DOHH2 (cell line): Measurements from ENCODE around the gene COL18A1.

ENCODE experiments used
- H3F3A ChIP-seq: fragments of 200-600 bp; sonication (generic), shearing (Covaris generic); 2 replicates; pipeline ENCODE4 v1.6.0; 2016; ENCODE audit warnings: antibody characterized with exemption, mild to moderate bottlenecking; ENCODE audit not compliant: control insufficient read depth, insufficient read depth
- H3K27ac ChIP-seq: fragments of 200-600 bp; sonication (generic); 2 replicates; pipeline ENCODE4 v1.5.1; 2014; ENCODE audit warnings: low read depth, mild to moderate bottlenecking, low read length, moderate library complexity
- H3K27me3 ChIP-seq: fragments of 200-600 bp; sonication (generic); 2 replicates; pipeline ENCODE4 v1.6.1; 2014; ENCODE audit warnings: mild to moderate bottlenecking, low read length, mixed read lengths; ENCODE audit not compliant: control insufficient read depth
- H3K36me3 ChIP-seq: fragments of 200-600 bp; sonication (generic); 2 replicates; pipeline ENCODE4 v1.6.1; 2014; ENCODE audit warnings: mild to moderate bottlenecking, low read length, moderate library complexity, mixed read lengths; ENCODE audit not compliant: control insufficient read depth
- H3K4me1 ChIP-seq: fragments of 200-600 bp; sonication (generic); 2 replicates; pipeline ENCODE4 v1.6.1; 2014; ENCODE audit warnings: mild to moderate bottlenecking, low read length, mixed read lengths; ENCODE audit not compliant: control insufficient read depth
- H3K4me2 ChIP-seq: fragments of 200-600 bp; sonication (generic); 2 replicates; pipeline ENCODE4 v1.6.0; 2014; ENCODE audit warnings: mild to moderate bottlenecking, low read length, moderate library complexity
- H3K4me3 ChIP-seq: fragments of 200-600 bp; sonication (generic); 2 replicates; pipeline ENCODE4 v1.5.1; 2014; ENCODE audit warnings: mild to moderate bottlenecking, low read length, mixed read lengths
- H3K79me2 ChIP-seq: fragments of 200-600 bp; sonication (generic); 2 replicates; pipeline ENCODE4 v1.6.1; 2014; ENCODE audit warnings: mild to moderate bottlenecking, low read length, mixed read lengths; ENCODE audit not compliant: control insufficient read depth
- H3K9me2 ChIP-seq: fragments of 200-600 bp; sonication (generic); replicated peaks from 2 replicates; pipeline ENCODE4 v1.6.1; 2014; ENCODE audit warnings: mild to moderate bottlenecking, low read length, mixed read lengths; ENCODE audit not compliant: control insufficient read depth
- H3K9me3 ChIP-seq: fragments of 200-600 bp; sonication (generic); 2 replicates; pipeline ENCODE4 v1.6.1; 2014; ENCODE audit warnings: antibody characterized with exemption, low read length, mixed read lengths; ENCODE audit not compliant: control insufficient read depth, insufficient read depth
- H4K20me1 ChIP-seq: fragments of 200-600 bp; sonication (generic); 2 replicates; pipeline ENCODE4 v1.6.0; 2014; ENCODE audit warnings: low read depth, mild to moderate bottlenecking, antibody characterized with exemption, low read length, moderate library complexity; ENCODE audit not compliant: control insufficient read depth, insufficient read depth
- EZH2phosphoT487 ChIP-seq: fragments of 200-600 bp; sonication (generic); IDR thresholded peaks from 2 replicates; pipeline ENCODE4 v1.6.1; 2017; ENCODE audit warnings: borderline replicate concordance, mild to moderate bottlenecking, antibody characterized with exemption, low read length, moderate library complexity, mixed read lengths
- TF ChIP-seq, protein P1 (sequence below): fragments of 200-600 bp; sonication (generic); IDR thresholded peaks from one replicate; pipeline ENCODE4 v1.5.1; 2014; ENCODE audit warnings: antibody characterized with exemption, mild to moderate bottlenecking, low read depth, low read length; ENCODE audit not compliant: poor library complexity, severe bottlenecking

COL18A1 gene

DNA sequence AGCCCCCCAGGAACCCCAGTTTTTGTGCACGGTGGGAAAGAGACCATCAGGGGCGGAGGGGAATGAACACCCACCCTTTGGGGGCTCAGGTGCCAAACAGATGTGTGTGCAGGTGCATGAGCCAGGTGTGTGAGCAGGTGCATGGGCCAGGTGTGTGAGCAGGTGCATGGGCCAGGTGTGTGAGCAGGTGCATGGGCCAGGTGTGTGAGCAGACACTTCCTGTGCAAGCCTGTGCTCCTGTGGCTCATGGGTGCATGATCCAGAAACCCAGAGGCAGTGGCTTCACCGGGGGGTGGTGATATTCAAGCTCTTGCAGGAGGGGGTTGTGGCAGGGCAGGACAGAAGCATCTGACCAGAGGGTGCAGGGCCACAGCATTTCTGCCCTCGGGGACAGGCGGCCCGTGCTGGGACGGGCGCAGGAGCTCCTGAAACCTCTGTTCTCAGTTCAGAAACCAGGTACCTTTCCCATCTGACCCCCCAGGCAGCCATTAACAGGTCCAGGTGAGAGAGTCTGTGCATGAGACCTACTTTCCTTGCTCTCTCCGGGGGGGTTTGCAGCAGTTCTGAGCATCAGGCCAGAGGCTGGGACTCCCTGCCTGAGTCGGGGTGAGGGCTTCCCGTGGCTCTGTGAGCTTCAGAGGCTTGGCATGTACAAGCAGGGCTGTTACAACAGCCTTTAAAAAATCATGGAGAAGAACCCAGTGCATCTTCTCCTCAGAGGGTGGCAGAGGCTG, 29.1 kb downstream of the COL18A1 start:
- no peaks in the 10 kb centered on the region for H3K27me3 ChIP-seq
- no peak overlapping the region for H3K4me2 ChIP-seq
- no peaks in the 10 kb centered on the region for H3K4me1 ChIP-seq
- H3K27ac ChIP-seq: no peak overlapping the region
- no peaks in the 10 kb centered on the region for H3K36me3 ChIP-seq
- no peak for TF ChIP-seq EZH2phosphoT487
- TF ChIP-seq, protein P1, sequence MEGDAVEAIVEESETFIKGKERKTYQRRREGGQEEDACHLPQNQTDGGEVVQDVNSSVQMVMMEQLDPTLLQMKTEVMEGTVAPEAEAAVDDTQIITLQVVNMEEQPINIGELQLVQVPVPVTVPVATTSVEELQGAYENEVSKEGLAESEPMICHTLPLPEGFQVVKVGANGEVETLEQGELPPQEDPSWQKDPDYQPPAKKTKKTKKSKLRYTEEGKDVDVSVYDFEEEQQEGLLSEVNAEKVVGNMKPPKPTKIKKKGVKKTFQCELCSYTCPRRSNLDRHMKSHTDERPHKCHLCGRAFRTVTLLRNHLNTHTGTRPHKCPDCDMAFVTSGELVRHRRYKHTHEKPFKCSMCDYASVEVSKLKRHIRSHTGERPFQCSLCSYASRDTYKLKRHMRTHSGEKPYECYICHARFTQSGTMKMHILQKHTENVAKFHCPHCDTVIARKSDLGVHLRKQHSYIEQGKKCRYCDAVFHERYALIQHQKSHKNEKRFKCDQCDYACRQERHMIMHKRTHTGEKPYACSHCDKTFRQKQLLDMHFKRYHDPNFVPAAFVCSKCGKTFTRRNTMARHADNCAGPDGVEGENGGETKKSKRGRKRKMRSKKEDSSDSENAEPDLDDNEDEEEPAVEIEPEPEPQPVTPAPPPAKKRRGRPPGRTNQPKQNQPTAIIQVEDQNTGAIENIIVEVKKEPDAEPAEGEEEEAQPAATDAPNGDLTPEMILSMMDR: no peak
- no peak overlapping the region for H3K4me3 ChIP-seq
- H3K9me2 ChIP-seq: no peaks in the 10 kb centered on the region
- H3K79me2 ChIP-seq: no peaks in the 10 kb centered on the region
- no peaks in the 10 kb centered on the region for H3F3A ChIP-seq
- peaks cover 7% of the 10 kb centered on the region; the same call in 1 of the 2 replicates for H3K9me3 ChIP-seq
- no peaks in the 10 kb centered on the region for H4K20me1 ChIP-seq

DNA sequence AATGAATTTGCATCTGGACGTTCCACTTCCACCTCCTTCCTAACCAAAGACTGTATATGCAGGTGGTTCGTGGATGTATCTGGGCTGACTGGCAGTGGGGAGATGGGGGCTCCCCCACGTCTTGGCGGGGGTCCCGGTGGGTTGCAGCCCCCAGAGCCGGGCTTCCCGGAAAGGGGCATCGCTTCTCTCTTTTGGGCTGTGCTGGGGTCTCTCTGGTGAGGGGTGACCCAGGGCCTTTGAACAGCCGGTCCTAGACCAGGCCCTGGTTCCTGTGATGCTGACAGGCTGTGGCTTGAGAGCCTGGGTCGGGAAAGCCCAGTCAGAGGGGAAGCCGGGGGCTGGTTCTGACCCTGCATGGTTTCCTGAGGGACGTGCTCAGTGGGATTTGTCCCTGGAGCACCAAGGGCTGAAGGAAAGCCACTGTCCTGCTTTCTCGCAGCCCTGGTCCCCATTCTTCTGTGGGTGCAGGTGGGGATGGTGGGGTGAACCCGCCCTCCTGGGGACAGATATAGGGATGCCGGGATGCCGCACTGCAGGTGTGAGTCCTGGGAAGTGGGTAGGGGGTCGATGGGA, 29.8 kb downstream of the COL18A1 start:
- H3K9me3 ChIP-seq: peaks cover 7% of the 10 kb centered on the region; the same call in 1 of the 2 replicates

GRCh38 chr21:45435405-45435981, 30.5 kb downstream of the COL18A1 start:
- Histone ChIP-seq H4K20me1 (no peaks in the 10 kb centered on the region), H3K9me3 (peaks cover 7% of the 10 kb centered on the region; the same call in 1 of the 2 replicates), H3K4me2 (no peak overlapping the region), H3K36me3 (no peaks in the 10 kb centered on the region), H3K27me3 (no peaks in the 10 kb centered on the region), H3K4me3 (no peak overlapping the region), H3K9me2 (no peaks in the 10 kb centered on the region), H3K4me1 (no peaks in the 10 kb centered on the region), H3K79me2 (no peaks in the 10 kb centered on the region), H3K27ac (no peak overlapping the region), H3F3A (no peaks in the 10 kb centered on the region)
- TF ChIP-seq EZH2phosphoT487: no peak
- TF ChIP-seq, protein P1: no peak

More for the DNA sequence above, 29.8 kb downstream of the COL18A1 start:
- Histone ChIP-seq H3K4me3 (no peak overlapping the region), H3K9me2 (no peaks in the 10 kb centered on the region), H3K27ac (no peak overlapping the region), H3F3A (no peaks in the 10 kb centered on the region), H3K4me2 (no peak overlapping the region), H3K27me3 (no peaks in the 10 kb centered on the region), H3K36me3 (no peaks in the 10 kb centered on the region), H3K4me1 (no peaks in the 10 kb centered on the region), H3K79me2 (no peaks in the 10 kb centered on the region), H4K20me1 (no peaks in the 10 kb centered on the region)
- no peak for TF ChIP-seq EZH2phosphoT487
- TF ChIP-seq, protein P1: no peak
